GM12864 (cell line): ENCODE measurements around the gene PSMB11.

Experiments
- DNase-seq: peaks from one replicate; pipeline ENCODE4 v3.0.0-alpha.2; 2011; ENCODE audit warnings: low read depth
- H3K4me3 ChIP-seq: 2 replicates; pipeline ENCODE4 v1.5.1; 2011; ENCODE audit warnings: mild to moderate bottlenecking, low read depth, low read length, control low read depth
- TF ChIP-seq, protein P1 (sequence below): IDR thresholded peaks from 2 replicates; pipeline ENCODE4 v1.5.1; 2011; ENCODE audit warnings: low read depth, mild to moderate bottlenecking, moderate library complexity, low read length, control low read depth, inconsistent platforms; ENCODE audit errors: missing control alignments

PSMB11 gene

GRCh38 chr14:23024612-23025075 lies 17.4 kb upstream of the PSMB11 start:
- no peak overlapping the region for H3K4me3 ChIP-seq
- TF ChIP-seq, protein P1, sequence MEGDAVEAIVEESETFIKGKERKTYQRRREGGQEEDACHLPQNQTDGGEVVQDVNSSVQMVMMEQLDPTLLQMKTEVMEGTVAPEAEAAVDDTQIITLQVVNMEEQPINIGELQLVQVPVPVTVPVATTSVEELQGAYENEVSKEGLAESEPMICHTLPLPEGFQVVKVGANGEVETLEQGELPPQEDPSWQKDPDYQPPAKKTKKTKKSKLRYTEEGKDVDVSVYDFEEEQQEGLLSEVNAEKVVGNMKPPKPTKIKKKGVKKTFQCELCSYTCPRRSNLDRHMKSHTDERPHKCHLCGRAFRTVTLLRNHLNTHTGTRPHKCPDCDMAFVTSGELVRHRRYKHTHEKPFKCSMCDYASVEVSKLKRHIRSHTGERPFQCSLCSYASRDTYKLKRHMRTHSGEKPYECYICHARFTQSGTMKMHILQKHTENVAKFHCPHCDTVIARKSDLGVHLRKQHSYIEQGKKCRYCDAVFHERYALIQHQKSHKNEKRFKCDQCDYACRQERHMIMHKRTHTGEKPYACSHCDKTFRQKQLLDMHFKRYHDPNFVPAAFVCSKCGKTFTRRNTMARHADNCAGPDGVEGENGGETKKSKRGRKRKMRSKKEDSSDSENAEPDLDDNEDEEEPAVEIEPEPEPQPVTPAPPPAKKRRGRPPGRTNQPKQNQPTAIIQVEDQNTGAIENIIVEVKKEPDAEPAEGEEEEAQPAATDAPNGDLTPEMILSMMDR, result no peak
- DNase-seq, result no peak

DNA sequence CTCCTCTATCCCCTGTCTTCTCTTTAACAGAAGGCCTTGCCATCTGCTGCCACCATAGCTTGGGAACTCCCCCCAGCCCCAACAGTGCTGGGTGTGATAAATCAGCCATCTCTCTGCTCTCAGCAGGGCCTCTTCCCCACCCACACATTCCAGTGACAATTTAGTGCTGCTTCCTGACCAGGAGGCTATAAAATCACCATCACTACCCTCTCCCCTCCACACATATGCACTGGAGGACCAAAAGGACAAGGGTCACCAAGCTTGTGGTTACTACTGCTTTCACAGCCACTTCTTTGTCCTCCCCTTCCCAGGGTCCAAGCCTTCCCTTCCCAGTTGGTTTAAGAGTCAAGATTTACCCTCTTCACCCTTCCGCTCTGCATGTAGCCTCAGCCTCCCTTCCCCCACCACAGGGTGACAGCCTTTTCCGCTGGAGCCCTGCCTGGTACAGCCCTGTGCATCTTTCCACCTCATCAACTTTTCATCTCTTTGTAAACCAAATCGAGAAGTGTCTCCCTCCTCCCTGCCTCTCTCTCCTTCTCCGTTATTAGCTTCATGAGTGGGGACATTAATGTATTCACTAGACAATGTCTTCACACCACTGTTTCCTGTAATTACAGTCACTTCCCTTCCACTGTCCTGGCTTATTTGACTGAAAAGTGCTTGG lies 16.7 kb upstream of the PSMB11 start:
- H3K4me3 ChIP-seq, result no peak overlapping the region
- no peak for DNase-seq
- TF ChIP-seq, protein P1, result no peak

GRCh38 chr14:23028799-23029198 lies 13.2 kb upstream of the PSMB11 start:
- TF ChIP-seq, protein P1, result no peak
- DNase-seq, result no peak
- no peak overlapping the region for H3K4me3 ChIP-seq

- no peak overlapping the region for H3K4me3 ChIP-seq
- TF ChIP-seq, protein P1, result no peak
Observed at GRCh38 chr14:23030936-23031335, 11.1 kb upstream of the PSMB11 start.

GRCh38 chr14:23033251-23033727 lies 8.7 kb upstream of the PSMB11 start:
- DNase-seq, result no peak
- peak overlapping the region; percentile 77; the same call in 1 of the 2 replicates for H3K4me3 ChIP-seq
- TF ChIP-seq, protein P1, result no peak

More at GRCh38 chr14:23030936-23031335, 11.1 kb upstream of the PSMB11 start:
- no peak for DNase-seq

GRCh38 chr14:23033801-23034497 lies 8.1 kb upstream of the PSMB11 start:
- peak overlapping the region; percentile 77 for H3K4me3 ChIP-seq
- no peak for DNase-seq
- TF ChIP-seq, protein P1, result no peak
